ENCODE data around the gene LDB2.

LDB2 gene

DNA sequence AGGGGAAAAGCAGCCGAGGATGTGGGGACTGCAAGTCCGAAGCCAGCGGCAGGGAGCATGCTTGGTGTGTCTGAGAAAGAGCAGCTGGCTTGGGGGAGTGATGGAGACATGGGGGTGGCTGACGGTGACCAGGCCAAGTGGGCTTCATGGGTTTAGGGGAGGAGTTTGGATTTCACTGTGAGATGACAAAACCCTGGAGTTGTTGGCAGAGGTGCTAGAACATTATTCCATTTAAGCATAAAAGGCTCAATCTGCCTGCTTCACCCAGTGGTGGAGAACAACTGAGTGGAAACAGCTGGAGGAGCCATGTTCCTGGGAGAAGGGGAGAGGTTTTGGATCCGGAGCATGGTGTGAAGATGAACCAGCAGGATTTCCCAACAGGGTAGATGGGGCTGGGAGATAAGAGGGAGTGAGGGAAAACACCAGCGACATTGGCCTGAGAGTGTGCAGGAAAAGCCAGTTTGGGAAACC, 354.2 kb downstream of the LDB2 start:
- no peak overlapping the region for H3K27ac ChIP-seq (ENCODE audit: low read depth, low read length)
- no peaks in the 10 kb centered on the region for H3K79me2 ChIP-seq (ENCODE audit: control insufficient read depth, low read length)
- no peaks in the 10 kb centered on the region for H3K9me2 ChIP-seq (replicated peaks; ENCODE audit: control insufficient read depth, low read length)
- H3K4me1 ChIP-seq (ENCODE audit: control insufficient read depth, low read length) = no peaks in the 10 kb centered on the region
- H3K4me2 ChIP-seq (ENCODE audit: low read length) = no peak overlapping the region
- H3F3A ChIP-seq (ENCODE audit: control insufficient read depth, insufficient read depth) = no peaks in the 10 kb centered on the region
- H3K27me3 ChIP-seq (ENCODE audit: control insufficient read depth, low read length) = no peaks in the 10 kb centered on the region
- TF ChIP-seq, protein P1, sequence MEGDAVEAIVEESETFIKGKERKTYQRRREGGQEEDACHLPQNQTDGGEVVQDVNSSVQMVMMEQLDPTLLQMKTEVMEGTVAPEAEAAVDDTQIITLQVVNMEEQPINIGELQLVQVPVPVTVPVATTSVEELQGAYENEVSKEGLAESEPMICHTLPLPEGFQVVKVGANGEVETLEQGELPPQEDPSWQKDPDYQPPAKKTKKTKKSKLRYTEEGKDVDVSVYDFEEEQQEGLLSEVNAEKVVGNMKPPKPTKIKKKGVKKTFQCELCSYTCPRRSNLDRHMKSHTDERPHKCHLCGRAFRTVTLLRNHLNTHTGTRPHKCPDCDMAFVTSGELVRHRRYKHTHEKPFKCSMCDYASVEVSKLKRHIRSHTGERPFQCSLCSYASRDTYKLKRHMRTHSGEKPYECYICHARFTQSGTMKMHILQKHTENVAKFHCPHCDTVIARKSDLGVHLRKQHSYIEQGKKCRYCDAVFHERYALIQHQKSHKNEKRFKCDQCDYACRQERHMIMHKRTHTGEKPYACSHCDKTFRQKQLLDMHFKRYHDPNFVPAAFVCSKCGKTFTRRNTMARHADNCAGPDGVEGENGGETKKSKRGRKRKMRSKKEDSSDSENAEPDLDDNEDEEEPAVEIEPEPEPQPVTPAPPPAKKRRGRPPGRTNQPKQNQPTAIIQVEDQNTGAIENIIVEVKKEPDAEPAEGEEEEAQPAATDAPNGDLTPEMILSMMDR (IDR thresholded peaks at IDR 0.05; ENCODE audit: low read depth, low read length, poor library complexity, severe bottlenecking) = no peak
- no peak for TF ChIP-seq EZH2phosphoT487 (IDR thresholded peaks at IDR 0.05; ENCODE audit: borderline replicate concordance, low read length)
- no peaks in the 10 kb centered on the region for H3K36me3 ChIP-seq (ENCODE audit: control insufficient read depth, low read length)
- H3K9me3 ChIP-seq (ENCODE audit: control insufficient read depth, insufficient read depth, low read length) = no peaks in the 10 kb centered on the region
- no peaks in the 10 kb centered on the region for H4K20me1 ChIP-seq (ENCODE audit: control insufficient read depth, insufficient read depth, low read depth, low read length)
- H3K4me3 ChIP-seq (ENCODE audit: low read length) = no peak overlapping the region

DNA sequence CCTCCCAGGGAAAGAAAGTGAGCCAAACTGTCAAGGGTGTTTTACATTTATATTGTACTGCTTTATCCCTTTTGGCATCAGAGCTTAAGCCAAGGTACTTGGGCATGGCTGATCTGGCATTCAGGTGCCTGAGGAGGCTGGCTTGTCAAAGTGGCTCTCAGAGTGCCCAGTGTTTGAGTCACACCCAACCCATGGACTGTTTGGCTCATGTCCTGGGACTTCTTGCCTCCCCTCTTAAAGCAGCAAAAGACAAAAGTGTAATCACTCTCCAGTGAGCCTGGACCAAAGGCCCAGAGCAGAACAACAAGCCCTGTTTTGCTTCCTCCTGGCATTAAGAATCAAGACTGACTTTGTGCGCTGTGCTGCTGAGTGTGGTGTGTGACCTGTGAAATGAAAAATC, 360.5 kb downstream of the LDB2 start:
- Histone ChIP-seq H3F3A (ENCODE audit: control insufficient read depth, insufficient read depth) (no peaks in the 10 kb centered on the region), H3K36me3 (ENCODE audit: control insufficient read depth, low read length) (no peaks in the 10 kb centered on the region), H3K27ac (ENCODE audit: low read depth, low read length) (no peak overlapping the region), H4K20me1 (ENCODE audit: control insufficient read depth, insufficient read depth, low read depth, low read length) (no peaks in the 10 kb centered on the region), H3K4me2 (ENCODE audit: low read length) (no peak overlapping the region), H3K79me2 (ENCODE audit: control insufficient read depth, low read length) (no peaks in the 10 kb centered on the region), H3K9me2 (replicated peaks; ENCODE audit: control insufficient read depth, low read length) (no peaks in the 10 kb centered on the region; the same call in 1 of the 2 replicates), H3K4me1 (ENCODE audit: control insufficient read depth, low read length) (no peaks in the 10 kb centered on the region), H3K27me3 (ENCODE audit: control insufficient read depth, low read length) (no peaks in the 10 kb centered on the region), H3K4me3 (ENCODE audit: low read length) (no peak overlapping the region), H3K9me3 (ENCODE audit: control insufficient read depth, insufficient read depth, low read length) (no peaks in the 10 kb centered on the region)
- no peak for TF ChIP-seq EZH2phosphoT487 (IDR thresholded peaks at IDR 0.05; ENCODE audit: borderline replicate concordance, low read length)
- TF ChIP-seq, protein P1 (IDR thresholded peaks at IDR 0.05; ENCODE audit: low read depth, low read length, poor library complexity, severe bottlenecking) = no peak

GRCh38 chr4:16532240-16532970, 366.0 kb downstream of the LDB2 start:
- H3K4me2 ChIP-seq (ENCODE audit: low read length) = no peak overlapping the region
- no peak overlapping the region for H3K27ac ChIP-seq (ENCODE audit: low read depth, low read length)
- no peaks in the 10 kb centered on the region for H3K27me3 ChIP-seq (ENCODE audit: control insufficient read depth, low read length)
- H3K36me3 ChIP-seq (ENCODE audit: control insufficient read depth, low read length) = no peaks in the 10 kb centered on the region
- H3K9me3 ChIP-seq (ENCODE audit: control insufficient read depth, insufficient read depth, low read length) = no peaks in the 10 kb centered on the region
- no peaks in the 10 kb centered on the region for H3F3A ChIP-seq (ENCODE audit: control insufficient read depth, insufficient read depth)
- no peaks in the 10 kb centered on the region for H3K79me2 ChIP-seq (ENCODE audit: control insufficient read depth, low read length)
- no peaks in the 10 kb centered on the region; the same call in 1 of the 2 replicates for H3K9me2 ChIP-seq (replicated peaks; ENCODE audit: control insufficient read depth, low read length)
- no peak overlapping the region for H3K4me3 ChIP-seq (ENCODE audit: low read length)
- H4K20me1 ChIP-seq (ENCODE audit: control insufficient read depth, insufficient read depth, low read depth, low read length) = no peaks in the 10 kb centered on the region
- TF ChIP-seq, protein P1 (IDR thresholded peaks at IDR 0.05; ENCODE audit: low read depth, low read length, poor library complexity, severe bottlenecking) = no peak
- no peak for TF ChIP-seq EZH2phosphoT487 (IDR thresholded peaks at IDR 0.05; ENCODE audit: borderline replicate concordance, low read length)
- H3K4me1 ChIP-seq (ENCODE audit: control insufficient read depth, low read length) = no peaks in the 10 kb centered on the region
